ENCODE results near the gene DDX10.

DNA sequence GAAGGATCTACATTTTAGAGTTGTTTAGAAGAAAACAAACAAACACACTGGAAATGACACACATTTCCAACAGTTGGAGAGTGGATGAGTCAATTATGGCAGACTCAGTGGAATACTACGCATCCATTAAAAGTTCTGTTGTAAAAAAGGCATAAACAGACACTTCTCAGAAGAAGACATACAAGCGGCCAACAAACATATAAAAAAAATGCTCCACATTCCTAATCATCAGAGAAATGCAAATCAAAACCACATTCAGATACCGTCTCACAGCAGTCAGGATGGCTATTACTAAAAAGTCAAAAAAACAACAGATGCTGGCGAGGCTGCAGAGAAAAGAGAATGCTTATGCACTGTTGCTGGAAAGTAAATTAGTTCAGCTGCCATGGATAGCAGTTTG is 298.2 kb downstream of the DDX10 start:
- TF ChIP-seq RAD21 (conservative IDR thresholded peaks at IDR 0.05) (no peak), EP300 (conservative IDR thresholded peaks at IDR 0.05; ENCODE audit: poor library complexity, severe bottlenecking) (no peak)
- TF ChIP-seq, protein P1, sequence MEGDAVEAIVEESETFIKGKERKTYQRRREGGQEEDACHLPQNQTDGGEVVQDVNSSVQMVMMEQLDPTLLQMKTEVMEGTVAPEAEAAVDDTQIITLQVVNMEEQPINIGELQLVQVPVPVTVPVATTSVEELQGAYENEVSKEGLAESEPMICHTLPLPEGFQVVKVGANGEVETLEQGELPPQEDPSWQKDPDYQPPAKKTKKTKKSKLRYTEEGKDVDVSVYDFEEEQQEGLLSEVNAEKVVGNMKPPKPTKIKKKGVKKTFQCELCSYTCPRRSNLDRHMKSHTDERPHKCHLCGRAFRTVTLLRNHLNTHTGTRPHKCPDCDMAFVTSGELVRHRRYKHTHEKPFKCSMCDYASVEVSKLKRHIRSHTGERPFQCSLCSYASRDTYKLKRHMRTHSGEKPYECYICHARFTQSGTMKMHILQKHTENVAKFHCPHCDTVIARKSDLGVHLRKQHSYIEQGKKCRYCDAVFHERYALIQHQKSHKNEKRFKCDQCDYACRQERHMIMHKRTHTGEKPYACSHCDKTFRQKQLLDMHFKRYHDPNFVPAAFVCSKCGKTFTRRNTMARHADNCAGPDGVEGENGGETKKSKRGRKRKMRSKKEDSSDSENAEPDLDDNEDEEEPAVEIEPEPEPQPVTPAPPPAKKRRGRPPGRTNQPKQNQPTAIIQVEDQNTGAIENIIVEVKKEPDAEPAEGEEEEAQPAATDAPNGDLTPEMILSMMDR (IDR thresholded peaks at IDR 0.05; ENCODE audit: poor library complexity, severe bottlenecking), result no peak
